ENCODE measurements around the gene LY6G6C.

GRCh38 chr6:31690231-31691077 lies 31.1 kb downstream of the LY6G6C start:
- TF ChIP-seq, protein P1, sequence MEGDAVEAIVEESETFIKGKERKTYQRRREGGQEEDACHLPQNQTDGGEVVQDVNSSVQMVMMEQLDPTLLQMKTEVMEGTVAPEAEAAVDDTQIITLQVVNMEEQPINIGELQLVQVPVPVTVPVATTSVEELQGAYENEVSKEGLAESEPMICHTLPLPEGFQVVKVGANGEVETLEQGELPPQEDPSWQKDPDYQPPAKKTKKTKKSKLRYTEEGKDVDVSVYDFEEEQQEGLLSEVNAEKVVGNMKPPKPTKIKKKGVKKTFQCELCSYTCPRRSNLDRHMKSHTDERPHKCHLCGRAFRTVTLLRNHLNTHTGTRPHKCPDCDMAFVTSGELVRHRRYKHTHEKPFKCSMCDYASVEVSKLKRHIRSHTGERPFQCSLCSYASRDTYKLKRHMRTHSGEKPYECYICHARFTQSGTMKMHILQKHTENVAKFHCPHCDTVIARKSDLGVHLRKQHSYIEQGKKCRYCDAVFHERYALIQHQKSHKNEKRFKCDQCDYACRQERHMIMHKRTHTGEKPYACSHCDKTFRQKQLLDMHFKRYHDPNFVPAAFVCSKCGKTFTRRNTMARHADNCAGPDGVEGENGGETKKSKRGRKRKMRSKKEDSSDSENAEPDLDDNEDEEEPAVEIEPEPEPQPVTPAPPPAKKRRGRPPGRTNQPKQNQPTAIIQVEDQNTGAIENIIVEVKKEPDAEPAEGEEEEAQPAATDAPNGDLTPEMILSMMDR (conservative IDR thresholded peaks at IDR 0.05 in 1 of 2, IDR thresholded peaks at IDR 0.05 in 1 of 2; ENCODE audit: extremely low read depth in 1 of 2, insufficient read depth in 1 of 2, low read depth in 1 of 2, low read length in 2 of 2), result no peak
- TF ChIP-seq EZH2 (IDR thresholded peaks at IDR 0.05; ENCODE audit: borderline replicate concordance, low read length), result no peak
